HG03457 (cell line): Measurements from ENCODE around the gene SPATA16.
"Not testable (repeated sequence)": the region's sequence is repeated elsewhere in the genome, so short reads cannot be mapped to it uniquely, and the experiment has no call there.

Source experiments
- ATAC-seq: cut with Tn5 transposase; IDR thresholded peaks from one replicate; pipeline ENCODE4 v1.9.1; 2021; ENCODE audit warnings: moderate number of reproducible peaks; ENCODE audit not compliant: unreplicated experiment

Gene SPATA16

GRCh38 chr3:173140986-173141385, at the start of gene SPATA16:
Gene SPATA16, minus strand, starts transcription at chr3:173141235. Its CDS starts 23,504 bp downstream, at chr3:173117731.
- ATAC-seq = no peak

- not testable (repeated sequence) for ATAC-seq
Measured at GRCh38 chr3:173183022-173183421, 42.0 kb upstream of the SPATA16 start.

DNA sequence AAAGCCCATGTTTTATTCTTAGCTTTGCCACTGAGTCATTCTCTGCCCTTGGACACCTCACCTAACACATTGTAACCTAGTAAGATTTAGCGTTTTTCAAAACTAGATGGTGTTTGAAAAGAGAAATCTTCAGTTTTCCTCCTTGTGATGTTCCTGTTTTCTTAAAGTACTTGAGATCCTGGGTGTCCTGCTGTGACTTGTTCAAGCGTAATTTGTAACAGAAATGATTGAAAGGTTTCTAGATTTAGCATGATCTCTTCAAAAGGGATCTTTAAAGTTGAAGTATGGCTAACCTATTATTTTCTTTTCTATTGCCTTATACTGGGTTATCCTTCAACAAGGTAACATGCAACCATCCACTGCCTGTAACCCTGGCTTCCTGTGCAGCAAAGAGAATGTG, 32.6 kb upstream of the SPATA16 start:
- no peak for ATAC-seq

DNA sequence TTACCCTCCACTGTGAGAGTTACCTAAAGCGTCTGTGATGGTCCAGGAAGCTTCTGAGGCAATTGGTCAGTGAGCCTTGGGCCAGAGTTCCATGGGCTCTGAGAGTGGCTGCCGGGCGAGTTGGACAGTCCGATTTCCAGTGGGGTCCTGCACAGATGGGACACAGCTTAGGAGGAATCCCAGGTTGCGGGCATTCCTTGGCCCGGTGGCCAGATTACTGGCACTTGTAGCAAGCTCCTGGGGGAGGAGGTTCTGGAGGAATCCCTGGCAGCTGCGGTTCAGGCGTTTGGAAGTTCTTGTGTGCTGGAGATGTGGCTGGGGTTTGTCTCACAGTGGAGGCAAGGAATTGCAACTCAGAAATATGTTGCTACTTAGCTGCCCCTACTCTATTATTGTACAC, 18.1 kb upstream of the SPATA16 start:
- ATAC-seq = not testable (repeated sequence)

GRCh38 chr3:173156533-173156932, 15.5 kb upstream of the SPATA16 start:
- ATAC-seq = not testable (repeated sequence)

- no peak for ATAC-seq
Measured at GRCh38 chr3:173153631-173154030, 12.6 kb upstream of the SPATA16 start.

DNA sequence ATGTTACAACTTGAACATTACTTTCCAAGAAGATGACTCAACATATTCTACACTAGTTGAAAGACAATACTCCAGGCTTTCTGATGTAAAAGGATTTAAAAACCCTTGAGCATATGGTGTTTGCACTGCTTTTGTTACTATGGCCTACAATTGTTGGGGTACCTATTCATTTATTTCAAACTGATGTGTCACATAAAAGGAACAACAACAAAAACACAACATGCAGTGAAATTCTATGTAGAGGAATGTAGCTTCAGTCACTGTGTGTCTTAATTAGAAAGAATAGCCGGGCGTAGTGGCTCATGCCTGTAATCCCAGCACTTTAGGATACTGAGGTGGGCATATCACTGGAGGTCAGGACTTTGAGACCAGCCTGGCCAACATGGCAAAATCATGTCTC, 1.6 kb downstream of the SPATA16 start:
- ATAC-seq = no peak

DNA sequence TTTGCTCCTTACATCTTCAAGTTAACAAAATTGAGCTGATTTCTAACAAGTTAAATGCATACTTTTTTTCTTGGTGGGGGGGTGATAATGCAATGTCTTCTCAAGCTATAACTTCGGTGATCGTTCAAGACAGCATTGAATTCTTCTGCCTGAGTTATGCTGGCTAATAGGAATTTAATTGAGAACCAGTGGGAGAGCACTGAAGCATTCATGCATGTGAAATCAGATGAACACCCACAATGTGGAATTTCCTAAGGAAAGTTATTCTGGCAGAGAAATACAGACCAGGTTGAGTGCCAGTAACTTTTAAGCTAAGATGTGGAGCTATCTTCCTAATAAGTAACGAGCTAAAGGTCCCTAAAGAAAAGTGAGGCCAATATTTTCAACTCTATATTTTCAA, 3.0 kb downstream of the SPATA16 start:
- no peak for ATAC-seq

DNA sequence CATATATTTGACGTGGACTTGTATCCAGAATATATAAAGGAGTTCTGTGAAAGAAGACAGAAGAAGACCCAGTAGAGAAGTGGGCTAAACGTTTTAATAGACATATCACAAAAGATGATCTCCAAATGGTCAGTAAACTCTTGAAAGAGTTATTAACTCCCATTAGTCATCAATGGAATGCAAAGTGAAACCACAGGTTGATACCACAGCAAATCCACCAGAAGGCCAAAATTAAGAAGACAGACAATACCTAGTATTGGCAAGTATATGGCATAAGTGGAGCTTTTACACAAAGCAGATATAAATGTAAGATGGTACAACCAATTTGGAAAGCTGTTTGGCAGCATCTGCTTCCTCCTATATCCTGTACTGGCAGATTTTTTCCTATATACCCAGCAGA, 6.0 kb downstream of the SPATA16 start:
- ATAC-seq = no peak

DNA sequence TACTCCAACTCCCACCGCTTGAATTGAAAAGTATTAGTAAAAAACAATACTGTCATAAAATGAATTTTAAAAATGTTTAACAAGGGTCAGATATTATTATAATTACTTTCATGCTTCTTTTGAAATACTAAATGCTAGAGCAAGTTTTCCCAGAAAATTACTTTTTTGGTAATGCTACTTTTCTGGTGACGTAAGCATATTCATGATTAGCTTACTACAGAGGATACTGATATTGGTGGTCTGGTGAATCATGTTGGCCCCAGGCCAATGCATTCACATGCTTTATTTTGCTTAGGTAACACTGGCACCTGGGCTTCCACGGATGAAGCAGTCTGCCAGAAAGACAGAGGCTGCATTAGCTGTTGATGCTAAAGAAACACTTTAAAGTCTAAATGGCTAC, 12.4 kb downstream of the SPATA16 start:
- ATAC-seq = no peak

DNA sequence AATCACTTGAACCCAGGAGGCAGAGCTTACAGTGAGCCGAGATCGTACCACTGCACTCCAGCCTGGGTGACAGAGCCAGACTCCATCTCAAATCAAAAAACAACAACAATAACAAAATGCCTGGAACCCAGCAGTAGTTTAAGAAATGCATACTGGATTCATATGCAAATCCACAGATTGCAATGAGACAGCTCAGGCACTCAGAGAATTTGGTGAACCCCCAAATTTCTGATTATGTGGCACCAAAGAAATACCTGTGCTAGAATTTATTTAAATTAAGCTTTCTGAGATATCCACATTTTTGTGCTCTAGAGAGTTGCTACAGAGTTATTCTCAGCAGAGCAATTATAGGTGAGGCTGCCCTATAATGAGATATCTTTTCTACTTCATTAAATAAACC, 29.7 kb downstream of the SPATA16 start:
- ATAC-seq = no peak

- ATAC-seq = no peak
Measured at GRCh38 chr3:173109143-173109542, 31.9 kb downstream of the SPATA16 start.

- ATAC-seq = no peak
Measured at GRCh38 chr3:173103469-173103868, 37.6 kb downstream of the SPATA16 start.

DNA sequence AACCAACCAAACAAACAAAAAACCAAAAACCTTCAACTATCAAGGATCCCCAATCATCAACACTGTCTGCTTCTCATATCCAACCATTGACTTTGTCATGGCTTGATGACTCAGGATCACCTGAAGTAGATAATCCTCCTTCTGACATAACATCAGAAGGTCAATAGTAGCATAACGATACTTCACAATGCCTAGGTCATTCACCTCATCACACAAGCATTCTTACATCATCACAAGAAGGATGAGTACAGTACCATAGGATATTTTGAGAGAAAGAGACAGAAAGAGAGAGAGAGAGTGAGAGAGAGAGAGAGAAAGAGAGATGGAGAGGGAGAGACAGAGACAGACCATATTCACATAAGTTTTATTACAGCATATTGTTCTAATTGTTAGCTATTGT, 42.1 kb downstream of the SPATA16 start:
- ATAC-seq = no peak

DNA sequence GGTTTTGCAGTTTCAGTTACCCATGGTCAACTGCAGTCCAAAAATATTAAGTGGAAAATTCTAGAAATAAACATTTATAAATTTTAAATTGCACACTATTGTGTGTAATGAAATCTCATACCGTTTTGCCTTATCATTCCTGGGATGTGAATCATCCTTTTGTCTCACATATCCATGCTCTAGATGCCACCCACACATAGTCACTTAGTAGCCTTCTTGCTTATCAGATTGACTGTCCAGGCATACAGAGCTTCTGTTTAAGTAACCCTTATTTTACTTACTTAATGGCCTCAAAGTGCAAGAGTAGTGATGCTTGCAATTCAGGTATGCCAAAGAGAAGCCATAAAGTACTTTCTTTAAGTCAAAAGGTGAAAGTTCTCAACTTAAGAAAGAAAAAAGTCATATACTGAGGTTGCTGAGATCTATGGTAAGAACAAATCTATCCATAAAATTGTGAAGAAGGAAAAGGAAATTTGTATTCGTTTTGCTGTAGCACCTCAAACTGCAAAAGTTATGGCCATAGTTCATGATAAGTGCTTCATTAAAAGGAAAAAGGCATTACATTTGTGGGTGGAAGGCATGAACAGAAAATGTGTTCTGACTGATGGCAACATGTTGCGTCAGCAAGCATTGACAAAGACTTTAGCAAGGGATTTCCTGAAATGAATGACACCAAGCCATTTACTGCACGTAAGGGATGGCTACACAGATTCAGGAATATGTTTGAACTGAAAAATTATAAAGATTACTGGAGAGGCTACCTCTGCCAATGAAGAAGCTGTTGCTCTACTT, 43.8 kb downstream of the SPATA16 start:
- ATAC-seq = no peak

DNA sequence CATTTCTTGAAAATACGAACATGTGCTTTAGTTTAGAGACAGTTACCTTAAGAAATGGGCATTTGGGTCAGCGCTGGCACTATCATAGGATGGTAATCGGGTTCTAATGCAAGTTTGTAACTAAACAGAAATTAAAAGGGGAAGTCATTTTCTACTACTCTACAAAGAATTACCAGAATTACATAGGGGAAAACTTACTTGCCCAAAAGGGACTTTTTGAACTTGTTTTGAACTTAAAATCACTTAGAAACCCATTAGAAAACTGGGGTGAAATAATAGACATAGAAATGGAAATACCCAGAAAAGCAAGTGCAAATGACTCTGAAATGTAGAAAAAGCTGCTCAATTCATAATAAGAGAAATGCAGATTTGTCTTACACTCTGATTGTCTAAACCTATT, 44.9 kb downstream of the SPATA16 start:
- no peak for ATAC-seq

GRCh38 chr3:173092038-173092437, 49.0 kb downstream of the SPATA16 start:
- no peak for ATAC-seq

- no peak for ATAC-seq
Measured at GRCh38 chr3:173090492-173090891, 50.5 kb downstream of the SPATA16 start.

- ATAC-seq = no peak
Measured at GRCh38 chr3:173089283-173089682, 51.8 kb downstream of the SPATA16 start.

- no peak for ATAC-seq
Measured at GRCh38 chr3:173078525-173078924, 62.5 kb downstream of the SPATA16 start.

- ATAC-seq = no peak
Measured at GRCh38 chr3:173066044-173067004, 74.7 kb downstream of the SPATA16 start.

- ATAC-seq = no peak
Measured at GRCh38 chr3:173065543-173065981, 75.5 kb downstream of the SPATA16 start.
